GM12878 (cell line): ENCODE data around the gene SUV39H1.
"Not testable (repeated sequence)": the region's sequence is repeated elsewhere in the genome, so short reads cannot be mapped to it uniquely, and the experiment has no call there.

Experiments
- ATF3 ChIP-seq: IDR thresholded peaks from 2 replicates; pipeline ENCODE4 v1.6.1; 2011; ENCODE audit warnings: low read depth, mild to moderate bottlenecking, low read length, moderate library complexity, borderline replicate concordance; ENCODE audit errors: extremely low read depth
- BCL3 ChIP-seq: IDR thresholded peaks from 2 replicates; pipeline ENCODE4 v1.6.1; 2011; ENCODE audit warnings: borderline replicate concordance, low read depth, mild to moderate bottlenecking, moderate library complexity, low read length; ENCODE audit not compliant: insufficient read depth, poor library complexity, severe bottlenecking
- CREM ChIP-seq: IDR thresholded peaks from 2 replicates; pipeline ENCODE4 v1.6.1; 2014; ENCODE audit warnings: antibody characterized with exemption, low read depth
- CTCF ChIP-seq, 3 experiments: IDR thresholded peaks in 2 of 3; conservative IDR thresholded peaks in 1 of 3; 2 replicates each; pipeline ENCODE4 v1.5.1; 2011; ENCODE audit warnings: low read depth in 3 of 3, low read length in 3 of 3, mild to moderate bottlenecking in 3 of 3, control low read depth in 2 of 3, moderate library complexity in 2 of 3, inconsistent platforms in 1 of 3, mixed read lengths in 1 of 3; ENCODE audit not compliant: control insufficient read depth in 2 of 3, insufficient read depth in 1 of 3; ENCODE audit errors: extremely low read depth in 1 of 3
- ESRRA ChIP-seq: IDR thresholded peaks from 2 replicates; pipeline ENCODE4 v1.6.1; 2012; ENCODE audit warnings: mild to moderate bottlenecking, low read length, improper control_type of control experiment
- EZH2 ChIP-seq: IDR thresholded peaks from 2 replicates; pipeline ENCODE4 v1.6.1; 2012; ENCODE audit warnings: low read depth, mild to moderate bottlenecking, control low read depth, inconsistent platforms, low read length, borderline replicate concordance; ENCODE audit not compliant: control insufficient read depth
- MEF2A ChIP-seq: IDR thresholded peaks from 2 replicates; pipeline ENCODE4 v1.6.1; 2011; ENCODE audit warnings: low read depth, mild to moderate bottlenecking, low read length, moderate library complexity; ENCODE audit not compliant: insufficient read depth
- NFYA ChIP-seq: IDR thresholded peaks from 2 replicates; pipeline ENCODE4 v1.6.1; 2011; ENCODE audit warnings: low read depth, mild to moderate bottlenecking, low read length, improper control_type of control experiment, borderline replicate concordance
- NRF1 ChIP-seq: conservative IDR thresholded peaks from 2 replicates; pipeline ENCODE4 v1.6.1; 2011; ENCODE audit warnings: mild to moderate bottlenecking, low read depth, low read length, improper control_type of control experiment
- POLR2A ChIP-seq: IDR thresholded peaks from 2 replicates; pipeline ENCODE4 v1.6.1; 2011; ENCODE audit warnings: low read depth, mild to moderate bottlenecking, low read length
- POLR2AphosphoS5 ChIP-seq: IDR thresholded peaks from 2 replicates; pipeline ENCODE4 v1.6.1; 2011; ENCODE audit warnings: mild to moderate bottlenecking, low read length, inconsistent platforms
- RAD21 ChIP-seq: IDR thresholded peaks from 2 replicates; pipeline ENCODE4 v1.6.1; 2011; ENCODE audit warnings: mild to moderate bottlenecking, low read depth, low read length, moderate library complexity; ENCODE audit not compliant: insufficient read depth
- TCF12 ChIP-seq: IDR thresholded peaks from 2 replicates; pipeline ENCODE4 v1.6.1; 2011; ENCODE audit warnings: low read depth, mild to moderate bottlenecking, low read length
- TF ChIP-seq, protein P1 (sequence below): fragments of 150-350 bp; IDR thresholded peaks from 2 replicates; pipeline ENCODE4 v1.6.1; 2016; ENCODE audit warnings: low read depth, low read length

DNA sequence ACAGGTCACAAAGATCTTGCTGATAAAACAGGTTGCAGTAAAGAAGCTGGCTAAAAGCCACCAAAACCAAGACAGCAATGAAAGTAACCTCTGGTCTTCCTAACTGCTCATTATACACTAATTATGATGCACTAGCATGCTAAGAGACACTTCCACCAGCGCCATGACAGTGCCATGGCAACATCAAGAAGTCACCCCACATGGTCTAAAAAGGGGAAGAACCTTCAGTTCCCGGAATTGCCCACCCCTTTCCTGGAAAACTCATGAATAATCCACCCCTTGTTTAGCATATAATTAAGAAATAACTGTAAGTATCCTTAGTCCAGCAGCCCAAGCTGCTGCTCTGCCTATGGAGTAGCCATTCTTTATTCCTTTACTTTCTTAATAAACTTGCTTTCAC, 16.1 kb upstream of the SUV39H1 start:
- TF ChIP-seq CTCF (IDR thresholded peaks at IDR 0.05 in 2 of 3, conservative IDR thresholded peaks at IDR 0.05 in 1 of 3; ENCODE audit: control insufficient read depth in 2 of 3, extremely low read depth in 1 of 3, insufficient read depth in 1 of 3, low read depth in 3 of 3, low read length in 3 of 3); POLR2AphosphoS5; TCF12; EZH2; NRF1; MEF2A; POLR2A; BCL3; CREM; NFYA; RAD21; ESRRA; ATF3: not testable (repeated sequence)
- TF ChIP-seq, protein P1, sequence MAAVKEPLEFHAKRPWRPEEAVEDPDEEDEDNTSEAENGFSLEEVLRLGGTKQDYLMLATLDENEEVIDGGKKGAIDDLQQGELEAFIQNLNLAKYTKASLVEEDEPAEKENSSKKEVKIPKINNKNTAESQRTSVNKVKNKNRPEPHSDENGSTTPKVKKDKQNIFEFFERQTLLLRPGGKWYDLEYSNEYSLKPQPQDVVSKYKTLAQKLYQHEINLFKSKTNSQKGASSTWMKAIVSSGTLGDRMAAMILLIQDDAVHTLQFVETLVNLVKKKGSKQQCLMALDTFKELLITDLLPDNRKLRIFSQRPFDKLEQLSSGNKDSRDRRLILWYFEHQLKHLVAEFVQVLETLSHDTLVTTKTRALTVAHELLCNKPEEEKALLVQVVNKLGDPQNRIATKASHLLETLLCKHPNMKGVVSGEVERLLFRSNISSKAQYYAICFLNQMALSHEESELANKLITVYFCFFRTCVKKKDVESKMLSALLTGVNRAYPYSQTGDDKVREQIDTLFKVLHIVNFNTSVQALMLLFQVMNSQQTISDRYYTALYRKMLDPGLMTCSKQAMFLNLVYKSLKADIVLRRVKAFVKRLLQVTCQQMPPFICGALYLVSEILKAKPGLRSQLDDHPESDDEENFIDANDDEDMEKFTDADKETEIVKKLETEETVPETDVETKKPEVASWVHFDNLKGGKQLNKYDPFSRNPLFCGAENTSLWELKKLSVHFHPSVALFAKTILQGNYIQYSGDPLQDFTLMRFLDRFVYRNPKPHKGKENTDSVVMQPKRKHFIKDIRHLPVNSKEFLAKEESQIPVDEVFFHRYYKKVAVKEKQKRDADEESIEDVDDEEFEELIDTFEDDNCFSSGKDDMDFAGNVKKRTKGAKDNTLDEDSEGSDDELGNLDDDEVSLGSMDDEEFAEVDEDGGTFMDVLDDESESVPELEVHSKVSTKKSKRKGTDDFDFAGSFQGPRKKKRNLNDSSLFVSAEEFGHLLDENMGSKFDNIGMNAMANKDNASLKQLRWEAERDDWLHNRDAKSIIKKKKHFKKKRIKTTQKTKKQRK, result not testable (repeated sequence)
